Kidney (tissue), 14 donors: ENCODE results near the gene KIAA1671. TPM values are rescaled to one million over a fixed set of nuclear protein-coding genes. Genes with fewer than 3 reads are reported as not detected.

ENCODE experiments used
- DNase-seq, 5 donors: peaks; one replicate each; pipeline ENCODE4 v3.0.0-alpha.2; 2013 to 2020
- FAIRE-seq: peaks from 2 replicates; lab custom pipeline; 2012; peaks lifted over from hg19 to GRCh38; lab: Jason Lieb, UNC
- H3K27ac ChIP-seq, 2 donors: one replicate each; pipeline ENCODE4 v1.7.0; 2013; ENCODE audit warnings: low read depth in 2 of 2, low read length in 2 of 2, inconsistent platforms in 1 of 2
- H3K27me3 ChIP-seq: one replicate; pipeline ENCODE4 v1.7.1; 2013; ENCODE audit warnings: low read length, inconsistent platforms; ENCODE audit not compliant: control insufficient read depth, insufficient read depth
- H3K36me3 ChIP-seq, 3 donors: one replicate each; pipeline versions ENCODE4 v1.7.0 to v1.7.1; 2013; ENCODE audit warnings: low read length in 3 of 3, control low read depth in 1 of 3, inconsistent platforms in 1 of 3; ENCODE audit not compliant: insufficient read depth in 3 of 3, control insufficient read depth in 2 of 3
- H3K4me1 ChIP-seq, 3 donors: one replicate each; pipeline versions ENCODE4 v1.7.0 to v1.7.1; 2013; ENCODE audit warnings: low read length in 3 of 3, inconsistent platforms in 1 of 3, low read depth in 1 of 3; ENCODE audit not compliant: control insufficient read depth in 2 of 3, insufficient read depth in 2 of 3
- H3K4me3 ChIP-seq, 3 donors: one replicate each; pipeline versions ENCODE4 v1.7.0 to v1.8.1; 2013; ENCODE audit warnings: low read length in 3 of 3, control low read depth in 1 of 3, inconsistent platforms in 1 of 3
- H3K9ac ChIP-seq, 3 donors: one replicate each; pipeline versions ENCODE4 v1.7.0 to v1.7.1; 2013; ENCODE audit warnings: low read length in 3 of 3, control low read depth in 1 of 3, inconsistent platforms in 1 of 3
- H3K9me3 ChIP-seq, 3 donors: one replicate each; pipeline versions ENCODE4 v1.7.0 to v1.7.1; 2013; ENCODE audit warnings: low read length in 3 of 3, control low read depth in 1 of 3, inconsistent platforms in 1 of 3; ENCODE audit not compliant: control insufficient read depth in 2 of 3, insufficient read depth in 1 of 3
- intact Hi-C: fragments of 100-400 bp; cut with DNase I; formaldehyde crosslinking; loops from one replicate; pipeline ENCODE4 v1.11.1; 2022
- polyA plus RNA-seq: library from polyadenylated mRNA; stranded (reverse); fragments of 350-450 nt; fragmentation: Illumina TruSeq; extraction: RNeasy Lipid Tissue Mini Kit (QIAGEN cat#74804); gene quantifications from one replicate; pipeline ENCODE4 v1.2.3, GENCODE V29; 2014; ENCODE audit warnings: low read depth, low replicate concordance; ENCODE audit not compliant: insufficient read depth
- total RNA-seq: library from RNA; stranded (reverse); fragmentation: NEBNext Ultra II Directional; extraction: Animal tissue kit (Norgen Biotek cat#: 25700); gene quantifications from one replicate; pipeline ENCODE4 v1.2.1, GENCODE V29; 2021
- TF ChIP-seq, protein P1 (sequence below): IDR thresholded peaks from 3 replicates; pipeline ENCODE4 v1.5.1; 2012; ENCODE audit warnings: mild to moderate bottlenecking, moderate library complexity, borderline replicate concordance; ENCODE audit not compliant: insufficient read depth; ENCODE audit errors: extremely low read depth
- donor health status: control.
- donor health status: control.
- donor health status: control.
- donor health status: control.
- donor health status: control.
- donor health status: DM: yes; HTN: yes; CAD: no.
- donor health status: Normal renal cell carcinoma (clear cell type).

The KIAA1671 gene
- total and polyA plus RNA-seq, 2 donors from 2014 or later, result 7.3 to 65.2 TPM

DNA sequence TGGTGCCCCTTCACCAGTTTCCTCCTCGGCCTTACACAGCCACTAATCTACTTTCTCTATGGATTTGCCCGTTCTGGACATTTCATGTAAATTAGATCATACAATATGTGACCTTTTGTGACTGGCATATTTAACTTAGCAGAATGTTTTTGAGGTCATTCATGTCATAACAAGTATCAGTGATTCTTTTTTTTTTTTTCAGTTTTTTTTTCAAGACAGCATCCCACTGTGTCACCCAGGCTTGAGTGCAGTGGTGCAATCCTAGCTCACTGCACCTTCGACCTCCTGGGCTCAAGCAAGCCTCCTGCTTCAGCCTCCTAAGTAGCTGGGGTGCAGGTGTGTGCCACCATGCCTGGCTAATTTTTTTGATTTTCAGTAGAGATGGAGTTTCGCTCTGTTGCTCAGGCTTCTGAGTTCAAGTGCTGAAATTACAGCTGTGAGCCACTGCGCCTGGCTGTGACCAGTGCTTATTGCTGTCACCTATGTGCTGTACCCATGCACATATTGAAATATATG lies 22.7 kb downstream of the KIAA1671 start:
- TF ChIP-seq, protein P1, sequence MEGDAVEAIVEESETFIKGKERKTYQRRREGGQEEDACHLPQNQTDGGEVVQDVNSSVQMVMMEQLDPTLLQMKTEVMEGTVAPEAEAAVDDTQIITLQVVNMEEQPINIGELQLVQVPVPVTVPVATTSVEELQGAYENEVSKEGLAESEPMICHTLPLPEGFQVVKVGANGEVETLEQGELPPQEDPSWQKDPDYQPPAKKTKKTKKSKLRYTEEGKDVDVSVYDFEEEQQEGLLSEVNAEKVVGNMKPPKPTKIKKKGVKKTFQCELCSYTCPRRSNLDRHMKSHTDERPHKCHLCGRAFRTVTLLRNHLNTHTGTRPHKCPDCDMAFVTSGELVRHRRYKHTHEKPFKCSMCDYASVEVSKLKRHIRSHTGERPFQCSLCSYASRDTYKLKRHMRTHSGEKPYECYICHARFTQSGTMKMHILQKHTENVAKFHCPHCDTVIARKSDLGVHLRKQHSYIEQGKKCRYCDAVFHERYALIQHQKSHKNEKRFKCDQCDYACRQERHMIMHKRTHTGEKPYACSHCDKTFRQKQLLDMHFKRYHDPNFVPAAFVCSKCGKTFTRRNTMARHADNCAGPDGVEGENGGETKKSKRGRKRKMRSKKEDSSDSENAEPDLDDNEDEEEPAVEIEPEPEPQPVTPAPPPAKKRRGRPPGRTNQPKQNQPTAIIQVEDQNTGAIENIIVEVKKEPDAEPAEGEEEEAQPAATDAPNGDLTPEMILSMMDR, result no peak
- no peak for DNase-seq
- Histone ChIP-seq H3K27me3 (no peaks in the 10 kb centered on the region), H3K27ac (no peak overlapping the region), H3K9me3 (no peaks in the 10 kb centered on the region), H3K4me3 (no peak overlapping the region), H3K9ac (no peak overlapping the region), H3K4me1 (peaks cover 0 to 21% (median 9%) of the 10 kb centered on the region in 3 donors), H3K36me3 (no peaks in the 10 kb centered on the region)
- intact Hi-C loops, result no loop called here
- FAIRE-seq, result no peak

DNA sequence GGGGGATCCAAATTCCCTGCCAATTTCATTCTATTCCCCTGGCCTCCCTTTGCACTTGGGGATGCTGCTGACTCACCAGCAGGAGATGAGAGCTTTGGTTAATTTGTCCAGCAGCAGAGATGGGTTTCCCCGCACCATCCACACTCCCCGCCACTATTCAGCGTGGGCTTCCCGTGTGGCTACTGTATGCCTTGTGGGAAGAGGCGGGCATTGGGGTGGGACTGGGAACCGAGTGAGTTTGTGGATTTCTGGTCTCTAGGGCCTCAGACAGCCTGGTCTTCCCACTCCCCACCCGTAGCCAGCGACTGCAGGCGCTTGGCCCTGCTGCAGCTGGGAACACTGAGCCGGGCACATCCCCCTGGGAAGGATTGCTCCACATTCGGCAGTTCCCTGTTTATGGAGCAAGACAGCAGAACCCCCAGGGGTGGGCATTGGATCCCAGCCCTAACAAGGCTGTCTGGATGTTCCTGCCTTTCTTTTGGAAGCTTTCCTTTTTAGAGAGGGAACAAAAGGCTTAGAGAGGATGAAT lies 23.4 kb downstream of the KIAA1671 start:
- H3K9ac ChIP-seq, result no peak overlapping the region
- TF ChIP-seq, protein P1, result no peak
- peaks cover 0 to 18% (median 9%) of the 10 kb centered on the region in 3 donors for H3K4me1 ChIP-seq
- no peaks in the 10 kb centered on the region for H3K9me3 ChIP-seq
- peak in 1 of 5 donors; percentile 73 for DNase-seq
- FAIRE-seq, result no peak
- H3K36me3 ChIP-seq, result no peaks in the 10 kb centered on the region
- H3K27ac ChIP-seq, result no peak overlapping the region
- H3K4me3 ChIP-seq, result no peak overlapping the region
- intact Hi-C loops, result no loop called here
- H3K27me3 ChIP-seq, result no peaks in the 10 kb centered on the region

DNA sequence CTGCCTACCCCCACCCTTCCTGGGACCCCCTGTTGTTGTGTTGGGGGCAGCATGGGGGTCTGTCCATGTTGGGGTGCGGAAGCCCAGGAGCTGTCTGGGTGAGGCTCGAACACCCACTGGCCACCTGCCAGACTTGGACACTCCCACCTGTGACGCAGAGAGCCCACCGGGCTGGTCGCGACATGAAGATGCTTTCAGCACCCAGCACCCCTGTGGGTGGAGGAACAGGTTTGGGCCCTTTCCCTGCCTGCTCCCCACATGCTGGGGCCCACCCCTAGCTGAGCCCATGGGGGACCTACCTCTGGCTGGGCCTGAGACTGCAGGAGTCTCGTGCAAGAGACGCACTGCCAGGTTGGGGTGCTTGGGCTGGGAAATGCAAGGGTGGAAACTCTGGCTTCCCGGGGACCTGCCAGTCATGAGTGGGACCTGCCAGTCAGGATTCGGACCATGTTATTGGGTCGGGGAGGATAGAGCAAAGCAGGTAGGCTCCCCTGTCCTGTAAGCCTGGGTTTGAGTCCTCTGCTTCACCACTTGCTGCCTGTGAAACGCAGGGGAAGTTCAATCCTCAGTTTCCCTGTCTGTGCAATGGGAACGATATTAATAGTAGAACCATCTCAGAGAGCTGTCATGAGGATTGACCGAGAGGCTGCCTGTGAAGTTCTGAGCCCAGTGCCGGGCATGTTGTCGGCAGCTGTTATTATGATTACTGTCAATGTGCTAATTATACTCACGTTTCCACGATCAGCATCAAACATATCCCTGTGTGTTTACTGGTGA lies 24.1 kb downstream of the KIAA1671 start:
- Histone ChIP-seq H3K27ac (peak overlapping the region in 1 of 2 donors; percentile 52), H3K36me3 (no peaks in the 10 kb centered on the region), H3K9me3 (no peaks in the 10 kb centered on the region), H3K9ac (peak overlapping the region in 1 of 3 donors; percentile 42), H3K27me3 (no peaks in the 10 kb centered on the region), H3K4me3 (no peak overlapping the region), H3K4me1 (peaks cover 0 to 18% (median 9%) of the 10 kb centered on the region in 3 donors)
- TF ChIP-seq, protein P1, result no peak
- intact Hi-C loops, result no loop called here
- DNase-seq (no peak), FAIRE-seq (no peak)
